Suppressor macrophage (primary cell): ENCODE measurements around the gene PTPN5.
A peak's percentile ranks its signal among the peaks of the same experiment; 100 is the strongest.
"Not testable (repeated sequence)": the region's sequence is repeated elsewhere in the genome, so short reads cannot be mapped to it uniquely, and the experiment has no call there.

ENCODE experiments used
- DNase-seq, 4 experiments: peaks; one replicate each; pipeline ENCODE4 v3.0.0-alpha.2; 2020 to 2022

Gene PTPN5

GRCh38 chr11:18707811-18708340, 83.7 kb downstream of the PTPN5 start:
- DNase-seq, result peak in 2 of 4 experiments; percentile 8 to 18

GRCh38 chr11:18706330-18707243, 85.0 kb downstream of the PTPN5 start:
- DNase-seq, result peak; percentile 11 to 51 (median 32)

- DNase-seq, result peak; percentile 18 to 56 (median 39)
Measured at GRCh38 chr11:18705651-18706281, 85.8 kb downstream of the PTPN5 start.

GRCh38 chr11:18704698-18705097, 86.9 kb downstream of the PTPN5 start:
- peak in 1 of 4 experiments; percentile 3 for DNase-seq

- DNase-seq, result no peak
Measured at GRCh38 chr11:18704045-18704645, 87.5 kb downstream of the PTPN5 start.

- no peak for DNase-seq
Measured at GRCh38 chr11:18703001-18703763, 88.4 kb downstream of the PTPN5 start.

- DNase-seq, result no peak
Measured at GRCh38 chr11:18701614-18702216, 89.9 kb downstream of the PTPN5 start.

- DNase-seq, result no peak
Measured at GRCh38 chr11:18700872-18701271, 90.7 kb downstream of the PTPN5 start.

GRCh38 chr11:18700375-18700774, 91.2 kb downstream of the PTPN5 start:
- peak; percentile 17 to 57 (median 52) for DNase-seq

- DNase-seq, result peak; percentile 82 to 89 (median 88)
Measured at GRCh38 chr11:18699848-18700261, 91.7 kb downstream of the PTPN5 start.

GRCh38 chr11:18699269-18699596, 92.4 kb downstream of the PTPN5 start:
- DNase-seq, result no peak

GRCh38 chr11:18698341-18699268, 93.0 kb downstream of the PTPN5 start, which contains the start of gene TMEM86A:
TMEM86A (plus strand) TSS chr11:18698779; CDS start chr11:18698887, 108 bp downstream.
- DNase-seq, result peak; percentile 94 to 98 (median 96)

- DNase-seq, result peak; percentile 62 to 84 (median 78)
Measured at GRCh38 chr11:18697576-18697975, 94.0 kb downstream of the PTPN5 start.

- peak in 1 of 4 experiments; percentile 11 for DNase-seq
Measured at GRCh38 chr11:18696638-18697225, 94.9 kb downstream of the PTPN5 start.

GRCh38 chr11:18692941-18693760, 98.4 kb downstream of the PTPN5 start:
- no peak for DNase-seq

GRCh38 chr11:18691467-18692140, 100.0 kb downstream of the PTPN5 start:
- DNase-seq, result not testable (repeated sequence)

GRCh38 chr11:18684267-18684666, 107.3 kb downstream of the PTPN5 start:
- no peak for DNase-seq

- DNase-seq, result no peak
Measured at GRCh38 chr11:18682466-18682865, 109.1 kb downstream of the PTPN5 start.

- DNase-seq, result not testable (repeated sequence)
Measured at GRCh38 chr11:18681949-18682348, 109.6 kb downstream of the PTPN5 start.
